ENCODE data around the gene TAOK3.
"Not testable (repeated sequence)": the region's sequence is repeated elsewhere in the genome, so short reads cannot be mapped to it uniquely, and the experiment has no call there.

The TAOK3 gene

GRCh38 chr12:118317729-118318128, 55.0 kb downstream of the TAOK3 start:
- Histone ChIP-seq H3K27me3 (ENCODE audit: low read depth) (no peaks in the 10 kb centered on the region), H3K4me1 (no peaks in the 10 kb centered on the region), H3K4me3 (no peak overlapping the region), H3K36me3 (replicated peaks) (no peaks in the 10 kb centered on the region), H3K9me3 (no peaks in the 10 kb centered on the region)
- DNase-seq (ENCODE audit: low spot score in 2 of 2): no peak
- in situ Hi-C loops (cut with MboI; ENCODE audit: low sequenced_read_pairs): no loop called here

GRCh38 chr12:118315821-118316220, 56.9 kb downstream of the TAOK3 start:
- in situ Hi-C loops (cut with MboI; ENCODE audit: low sequenced_read_pairs): no loop called here
- Histone ChIP-seq H3K9me3 (no peaks in the 10 kb centered on the region), H3K36me3 (replicated peaks) (no peaks in the 10 kb centered on the region), H3K4me3 (no peak overlapping the region), H3K4me1 (no peaks in the 10 kb centered on the region), H3K27me3 (ENCODE audit: low read depth) (no peaks in the 10 kb centered on the region)
- DNase-seq (ENCODE audit: low spot score in 2 of 2): no peak

DNA sequence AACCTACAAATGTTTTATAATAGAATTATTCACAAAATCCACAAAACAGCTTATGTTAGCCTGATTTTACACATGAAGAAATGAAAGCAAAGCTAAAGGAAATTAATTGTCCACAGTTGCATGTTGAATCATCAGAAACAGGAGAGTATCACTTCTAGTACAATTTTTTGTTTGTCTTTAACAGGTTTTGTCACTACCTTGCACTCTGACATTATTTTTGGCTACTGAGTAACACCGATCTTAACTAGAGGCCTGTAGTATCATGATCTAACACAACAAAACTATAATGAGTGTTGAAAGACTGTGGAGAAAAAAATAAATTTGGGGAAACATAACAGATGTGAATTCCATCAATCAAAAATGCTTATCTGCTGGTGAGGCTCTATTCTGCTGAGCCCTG, 60.1 kb downstream of the TAOK3 start:
- Histone ChIP-seq H3K36me3 (replicated peaks) (no peaks in the 10 kb centered on the region), H3K9me3 (no peaks in the 10 kb centered on the region), H3K27me3 (ENCODE audit: low read depth) (no peaks in the 10 kb centered on the region), H3K4me1 (peaks cover 10% of the 10 kb centered on the region), H3K4me3 (no peak overlapping the region)
- in situ Hi-C loops (cut with MboI; ENCODE audit: low sequenced_read_pairs): no loop called here
- DNase-seq (ENCODE audit: low spot score in 2 of 2): no peak

DNA sequence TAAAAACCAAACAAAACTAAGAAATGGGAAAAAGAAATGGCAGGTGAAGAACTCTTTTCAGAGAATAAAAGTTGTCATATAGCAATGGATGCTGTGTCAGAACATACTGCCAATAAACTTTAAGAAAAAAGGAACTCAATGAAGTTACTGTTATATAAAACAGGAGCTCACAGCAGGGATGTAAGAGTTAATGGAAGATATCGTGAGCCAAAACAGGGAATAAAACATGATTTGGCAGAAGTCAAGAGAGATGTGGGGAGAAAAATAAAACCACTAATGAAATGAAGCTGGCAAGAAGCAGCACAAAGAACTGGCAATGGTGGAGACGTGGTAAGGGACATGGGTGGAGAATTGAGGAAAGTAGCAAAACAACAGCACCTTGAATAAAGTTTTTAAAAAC, 61.0 kb downstream of the TAOK3 start:
- H3K4me3 ChIP-seq: no peak overlapping the region
- H3K27me3 ChIP-seq (ENCODE audit: low read depth): no peaks in the 10 kb centered on the region
- in situ Hi-C loops (cut with MboI; ENCODE audit: low sequenced_read_pairs): no loop called here
- H3K36me3 ChIP-seq (replicated peaks): no peaks in the 10 kb centered on the region
- H3K9me3 ChIP-seq: no peaks in the 10 kb centered on the region
- no peak for DNase-seq (ENCODE audit: low spot score in 2 of 2)
- peaks cover 12% of the 10 kb centered on the region for H3K4me1 ChIP-seq

DNA sequence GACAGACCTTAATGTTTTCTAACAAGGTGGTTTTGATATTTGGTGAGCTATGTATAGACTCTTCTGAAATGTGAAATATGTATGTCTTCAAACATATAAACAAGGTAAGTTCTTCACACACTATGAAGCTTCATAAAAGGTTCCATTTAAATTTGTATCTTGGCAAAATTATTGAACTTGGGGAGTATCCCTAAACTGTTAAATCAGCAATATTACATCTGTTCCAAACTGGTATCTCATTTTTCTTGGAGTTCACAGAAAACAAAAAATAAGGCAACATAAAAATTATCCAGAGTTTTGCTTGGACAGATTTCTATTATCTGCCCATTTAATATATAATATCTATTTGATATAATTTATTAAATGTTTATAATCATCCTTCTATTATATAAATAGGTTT, 62.4 kb downstream of the TAOK3 start:
- Histone ChIP-seq H3K36me3 (replicated peaks) (no peaks in the 10 kb centered on the region), H3K9me3 (no peaks in the 10 kb centered on the region), H3K27me3 (ENCODE audit: low read depth) (no peaks in the 10 kb centered on the region), H3K4me3 (no peak overlapping the region), H3K4me1 (peaks cover 12% of the 10 kb centered on the region)
- DNase-seq (ENCODE audit: low spot score in 2 of 2): no peak
- in situ Hi-C loops (cut with MboI; ENCODE audit: low sequenced_read_pairs): no loop called here

DNA sequence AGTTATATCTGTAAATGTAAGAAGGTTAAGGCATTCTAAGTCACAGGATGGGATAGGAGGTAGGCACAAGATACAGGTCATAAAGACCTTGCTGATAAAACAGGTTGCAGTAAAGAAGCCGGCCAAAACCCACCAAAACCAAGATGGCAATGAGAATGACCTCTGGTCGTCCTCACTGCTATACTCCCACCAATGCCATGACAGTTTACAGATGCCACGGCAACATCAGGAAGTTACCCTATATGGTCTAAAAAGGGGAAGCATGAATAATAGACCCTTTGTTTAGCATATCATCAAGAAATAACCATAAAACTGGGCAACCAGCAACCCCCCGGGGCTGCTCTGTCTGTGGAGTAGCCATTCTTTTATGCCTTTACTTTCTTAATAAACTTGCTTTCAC, 64.7 kb downstream of the TAOK3 start:
- H3K4me1 ChIP-seq: peaks cover 16% of the 10 kb centered on the region
- in situ Hi-C loops (cut with MboI; ENCODE audit: low sequenced_read_pairs); H3K4me3 ChIP-seq; H3K36me3 ChIP-seq (replicated peaks); H3K9me3 ChIP-seq; H3K27me3 ChIP-seq (ENCODE audit: low read depth): not testable (repeated sequence)
- DNase-seq (ENCODE audit: low spot score in 2 of 2): peak in 1 of 2 experiments; percentile 81

DNA sequence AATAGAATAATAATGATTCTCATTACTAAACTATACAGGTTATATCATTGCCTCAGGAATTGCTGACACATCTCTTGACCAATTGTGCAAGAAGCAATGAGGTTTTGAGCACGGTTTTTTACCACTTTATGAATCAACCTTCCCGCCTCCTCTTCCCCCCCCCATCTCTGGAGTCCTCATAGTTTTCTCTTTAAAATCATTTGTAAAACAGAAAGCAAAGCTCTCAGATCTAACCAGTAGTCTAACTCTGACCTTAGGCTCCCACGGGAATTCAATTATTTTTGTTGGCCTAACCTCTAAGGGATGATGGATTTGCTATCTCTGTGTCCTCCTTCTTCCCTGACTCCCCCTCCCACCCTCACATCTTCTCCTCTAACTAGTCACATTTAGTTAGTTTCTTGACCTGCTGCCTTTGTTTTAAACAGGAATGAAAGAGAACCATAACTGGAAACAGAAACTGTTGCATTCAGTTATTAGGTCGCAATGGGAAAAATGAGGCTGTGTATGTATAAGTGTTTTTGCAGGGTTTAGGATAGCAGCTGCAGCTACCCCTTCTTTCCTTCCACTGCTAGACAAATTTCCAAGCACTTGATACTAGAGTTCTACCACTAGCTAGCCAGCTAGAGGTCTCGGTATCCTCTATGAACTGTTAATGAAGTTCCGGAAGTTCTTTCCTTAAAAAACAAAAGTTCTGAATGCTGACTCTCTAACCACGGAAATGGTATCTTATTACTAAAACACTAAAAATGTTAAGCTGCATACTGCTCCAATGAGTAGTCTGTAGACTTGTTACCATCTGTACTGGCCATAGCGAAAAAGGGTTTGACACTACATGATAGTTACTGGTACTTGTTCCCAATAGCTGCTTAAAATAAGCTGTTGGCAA, 65.4 kb downstream of the TAOK3 start:
- in situ Hi-C loops (cut with MboI; ENCODE audit: low sequenced_read_pairs): no loop called here
- H3K36me3 ChIP-seq (replicated peaks): no peaks in the 10 kb centered on the region
- DNase-seq (ENCODE audit: low spot score in 2 of 2): no peak
- no peaks in the 10 kb centered on the region for H3K9me3 ChIP-seq
- H3K4me3 ChIP-seq: no peak overlapping the region
- no peaks in the 10 kb centered on the region for H3K27me3 ChIP-seq (ENCODE audit: low read depth)
- peaks cover 16% of the 10 kb centered on the region for H3K4me1 ChIP-seq

- DNase-seq (ENCODE audit: low spot score in 2 of 2): no peak
- Histone ChIP-seq H3K4me1 (peaks cover 24% of the 10 kb centered on the region), H3K9me3 (no peaks in the 10 kb centered on the region), H3K27me3 (ENCODE audit: low read depth) (no peaks in the 10 kb centered on the region), H3K36me3 (replicated peaks) (no peaks in the 10 kb centered on the region), H3K4me3 (no peak overlapping the region)
- in situ Hi-C loops (cut with MboI; ENCODE audit: low sequenced_read_pairs): no loop called here
These were observed 68.6 kb downstream of the TAOK3 start for GRCh38 chr12:118304093-118304492.

- no peak for DNase-seq (ENCODE audit: low spot score in 2 of 2)
These were observed 70.7 kb downstream of the TAOK3 start for GRCh38 chr12:118302053-118302452.

GRCh38 chr12:118299791-118300460, 72.8 kb downstream of the TAOK3 start:
- Histone ChIP-seq H3K27me3 (ENCODE audit: low read depth) (no peaks in the 10 kb centered on the region), H3K9me3 (no peaks in the 10 kb centered on the region), H3K4me3 (no peak overlapping the region), H3K4me1 (peaks cover 12% of the 10 kb centered on the region), H3K36me3 (replicated peaks) (no peaks in the 10 kb centered on the region)
- in situ Hi-C loops (cut with MboI; ENCODE audit: low sequenced_read_pairs): no loop called here
- peak in 1 of 2 experiments; percentile 24 for DNase-seq (ENCODE audit: low spot score in 2 of 2)

More at GRCh38 chr12:118302053-118302452, 70.7 kb downstream of the TAOK3 start:
- in situ Hi-C loops (cut with MboI; ENCODE audit: low sequenced_read_pairs): no loop called here
- Histone ChIP-seq H3K4me1 (peaks cover 12% of the 10 kb centered on the region), H3K36me3 (replicated peaks) (no peaks in the 10 kb centered on the region), H3K9me3 (no peaks in the 10 kb centered on the region), H3K4me3 (no peak overlapping the region), H3K27me3 (ENCODE audit: low read depth) (no peaks in the 10 kb centered on the region)

DNA sequence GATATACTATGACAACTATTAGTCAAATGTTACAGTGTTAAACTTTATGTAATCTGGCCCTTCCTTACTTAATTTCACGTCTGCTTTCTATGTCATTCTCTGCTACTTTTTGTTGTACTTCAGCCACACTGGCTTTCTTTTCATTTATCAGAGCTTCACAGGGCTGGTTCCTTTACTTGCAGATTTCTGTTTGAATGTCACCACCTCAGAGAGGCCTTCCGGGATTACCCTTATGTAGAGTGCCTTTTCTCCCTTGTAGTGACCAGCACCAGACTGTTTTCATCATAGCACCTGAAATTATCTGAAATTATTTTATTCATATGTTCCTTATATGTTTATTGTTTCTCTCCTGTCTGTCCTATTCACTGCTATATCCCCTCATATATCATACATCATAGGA, 75.4 kb downstream of the TAOK3 start:
- DNase-seq (ENCODE audit: low spot score in 2 of 2): no peak
- in situ Hi-C loops (cut with MboI; ENCODE audit: low sequenced_read_pairs): no loop called here
- no peaks in the 10 kb centered on the region for H3K27me3 ChIP-seq (ENCODE audit: low read depth)

GRCh38 chr12:118292836-118293235, 79.9 kb downstream of the TAOK3 start:
- no peak for DNase-seq (ENCODE audit: low spot score in 2 of 2)
- no peaks in the 10 kb centered on the region for H3K9me3 ChIP-seq
- in situ Hi-C loops (cut with MboI; ENCODE audit: low sequenced_read_pairs): no loop called here
- no peak overlapping the region for H3K4me3 ChIP-seq
- no peaks in the 10 kb centered on the region for H3K27me3 ChIP-seq (ENCODE audit: low read depth)
- H3K36me3 ChIP-seq (replicated peaks): no peaks in the 10 kb centered on the region
- H3K4me1 ChIP-seq: peaks cover 5% of the 10 kb centered on the region

More for the DNA sequence above, 75.4 kb downstream of the TAOK3 start:
- Histone ChIP-seq H3K36me3 (replicated peaks) (no peaks in the 10 kb centered on the region), H3K4me3 (no peak overlapping the region), H3K4me1 (peaks cover 9% of the 10 kb centered on the region), H3K9me3 (no peaks in the 10 kb centered on the region)

GRCh38 chr12:118290130-118290529, 82.6 kb downstream of the TAOK3 start:
- Histone ChIP-seq H3K9me3 (no peaks in the 10 kb centered on the region; the same call in 1 of the 2 replicates), H3K4me1 (peaks cover 7% of the 10 kb centered on the region), H3K27me3 (ENCODE audit: low read depth) (no peaks in the 10 kb centered on the region), H3K4me3 (no peak overlapping the region), H3K36me3 (replicated peaks) (no peaks in the 10 kb centered on the region)
- DNase-seq (ENCODE audit: low spot score in 2 of 2): no peak
- in situ Hi-C loops (cut with MboI; ENCODE audit: low sequenced_read_pairs): no loop called here

DNA sequence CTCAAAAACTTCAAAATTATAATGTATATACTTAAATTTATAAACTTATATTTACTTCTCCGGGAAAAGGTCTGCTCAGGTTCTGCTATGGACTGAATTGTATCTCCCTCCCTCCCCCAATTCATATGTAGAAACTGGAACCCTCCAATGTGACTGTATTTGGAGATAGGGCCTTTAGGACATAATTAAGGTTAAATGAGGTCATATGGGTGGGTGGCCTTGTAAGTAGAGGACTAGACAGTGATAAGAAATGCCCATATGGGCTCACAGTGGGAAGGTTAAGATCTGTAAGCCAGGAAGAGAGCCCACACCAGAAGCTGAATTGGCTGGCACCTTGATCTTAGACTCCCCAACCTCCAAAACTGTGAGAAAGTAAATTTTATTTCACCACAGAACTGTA, 84.5 kb downstream of the TAOK3 start:
- H3K36me3 ChIP-seq (replicated peaks): no peaks in the 10 kb centered on the region
- no peak overlapping the region for H3K4me3 ChIP-seq
- no peaks in the 10 kb centered on the region for H3K27me3 ChIP-seq (ENCODE audit: low read depth)
- H3K9me3 ChIP-seq: no peaks in the 10 kb centered on the region; the same call in 1 of the 2 replicates
- in situ Hi-C loops (cut with MboI; ENCODE audit: low sequenced_read_pairs): no loop called here
- peaks cover 7% of the 10 kb centered on the region for H3K4me1 ChIP-seq
- no peak for DNase-seq (ENCODE audit: low spot score in 2 of 2)
